Measurements from ENCODE around the gene DECR2.

DNA sequence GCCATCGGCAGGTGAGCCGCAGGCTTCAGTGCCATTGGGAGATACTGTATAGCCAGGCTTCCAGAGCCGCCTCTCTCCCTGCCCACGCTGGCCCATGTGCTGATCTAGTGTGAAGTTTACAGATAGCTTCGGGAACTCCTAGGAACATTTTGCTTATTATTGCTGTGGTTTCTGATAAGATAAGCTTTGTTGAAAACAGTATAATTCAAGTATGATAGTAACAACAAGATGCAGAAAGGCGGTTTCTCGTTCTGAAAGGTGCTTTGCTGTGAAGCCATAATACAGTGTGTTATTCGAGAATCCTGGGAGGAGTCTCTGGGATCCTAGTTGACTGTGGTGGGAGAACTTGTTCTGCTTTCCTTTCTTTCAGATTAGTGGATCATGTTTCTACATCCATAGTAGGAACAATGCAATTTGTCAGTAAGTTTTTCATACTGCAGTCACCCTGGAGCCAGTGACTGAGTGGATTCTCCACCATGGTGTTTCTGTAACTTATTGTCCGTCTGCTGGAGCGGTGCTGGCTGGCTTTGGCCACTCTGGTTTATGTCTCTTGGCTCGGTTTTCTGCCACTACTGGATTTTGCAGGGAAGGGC, 55.3 kb downstream of the DECR2 start:
- TF ChIP-seq, protein P1, sequence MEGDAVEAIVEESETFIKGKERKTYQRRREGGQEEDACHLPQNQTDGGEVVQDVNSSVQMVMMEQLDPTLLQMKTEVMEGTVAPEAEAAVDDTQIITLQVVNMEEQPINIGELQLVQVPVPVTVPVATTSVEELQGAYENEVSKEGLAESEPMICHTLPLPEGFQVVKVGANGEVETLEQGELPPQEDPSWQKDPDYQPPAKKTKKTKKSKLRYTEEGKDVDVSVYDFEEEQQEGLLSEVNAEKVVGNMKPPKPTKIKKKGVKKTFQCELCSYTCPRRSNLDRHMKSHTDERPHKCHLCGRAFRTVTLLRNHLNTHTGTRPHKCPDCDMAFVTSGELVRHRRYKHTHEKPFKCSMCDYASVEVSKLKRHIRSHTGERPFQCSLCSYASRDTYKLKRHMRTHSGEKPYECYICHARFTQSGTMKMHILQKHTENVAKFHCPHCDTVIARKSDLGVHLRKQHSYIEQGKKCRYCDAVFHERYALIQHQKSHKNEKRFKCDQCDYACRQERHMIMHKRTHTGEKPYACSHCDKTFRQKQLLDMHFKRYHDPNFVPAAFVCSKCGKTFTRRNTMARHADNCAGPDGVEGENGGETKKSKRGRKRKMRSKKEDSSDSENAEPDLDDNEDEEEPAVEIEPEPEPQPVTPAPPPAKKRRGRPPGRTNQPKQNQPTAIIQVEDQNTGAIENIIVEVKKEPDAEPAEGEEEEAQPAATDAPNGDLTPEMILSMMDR (IDR thresholded peaks at IDR 0.05), result no peak
- TF ChIP-seq ZFX (IDR thresholded peaks at IDR 0.05; ENCODE audit: borderline replicate concordance), result no peak
